ENCODE results near the gene ZNF777.
A peak's percentile ranks its signal among the peaks of the same experiment; 100 is the strongest.

ZNF777 gene

GRCh38 chr7:149475121-149476045, 14.5 kb upstream of the ZNF777 start:
- DNase-seq = no peak

- DNase-seq = no peak
Observed at GRCh38 chr7:149474309-149475120, 13.7 kb upstream of the ZNF777 start.

GRCh38 chr7:149473251-149473650, 12.4 kb upstream of the ZNF777 start:
- DNase-seq = no peak

GRCh38 chr7:149471289-149471953, 10.6 kb upstream of the ZNF777 start:
- no peak for DNase-seq

GRCh38 chr7:149469806-149470205, 8.9 kb upstream of the ZNF777 start:
- DNase-seq = no peak

GRCh38 chr7:149468208-149468607, 7.3 kb upstream of the ZNF777 start:
- DNase-seq = peak; percentile 39

- DNase-seq = no peak
Observed at GRCh38 chr7:149467321-149467859, 6.5 kb upstream of the ZNF777 start.

- no peak for DNase-seq
Observed at GRCh38 chr7:149466364-149466763, 5.5 kb upstream of the ZNF777 start.

- no peak for DNase-seq
Observed at GRCh38 chr7:149463500-149464161, 2.8 kb upstream of the ZNF777 start.

GRCh38 chr7:149462101-149462520, 1.2 kb upstream of the ZNF777 start:
- no peak for DNase-seq

- DNase-seq = no peak
Observed at GRCh38 chr7:149459540-149460452, 1.1 kb downstream of the ZNF777 start.

- no peak for DNase-seq
Observed at GRCh38 chr7:149459201-149459539, 1.7 kb downstream of the ZNF777 start.

GRCh38 chr7:149458235-149458634, 2.6 kb downstream of the ZNF777 start:
- DNase-seq = no peak

- no peak for DNase-seq
Observed at GRCh38 chr7:149457766-149458165, 3.1 kb downstream of the ZNF777 start.

- no peak for DNase-seq
Observed at GRCh38 chr7:149456506-149457421, 4.1 kb downstream of the ZNF777 start.

GRCh38 chr7:149455175-149455950, 5.5 kb downstream of the ZNF777 start:
- DNase-seq = no peak

GRCh38 chr7:149454750-149455149, 6.1 kb downstream of the ZNF777 start:
- no peak for DNase-seq

GRCh38 chr7:149454006-149454405, 6.9 kb downstream of the ZNF777 start:
- no peak for DNase-seq

GRCh38 chr7:149450821-149451220, 10.0 kb downstream of the ZNF777 start:
- DNase-seq = no peak

GRCh38 chr7:149449897-149450296, 11.0 kb downstream of the ZNF777 start:
- no peak for DNase-seq
